ENCODE data around the gene RSPH1. TPM values are rescaled to one million over a fixed set of nuclear protein-coding genes. Genes with fewer than 3 reads are reported as not detected.

The RSPH1 gene
- total RNA-seq, 2 donors from 2014 or later, result not detected

DNA sequence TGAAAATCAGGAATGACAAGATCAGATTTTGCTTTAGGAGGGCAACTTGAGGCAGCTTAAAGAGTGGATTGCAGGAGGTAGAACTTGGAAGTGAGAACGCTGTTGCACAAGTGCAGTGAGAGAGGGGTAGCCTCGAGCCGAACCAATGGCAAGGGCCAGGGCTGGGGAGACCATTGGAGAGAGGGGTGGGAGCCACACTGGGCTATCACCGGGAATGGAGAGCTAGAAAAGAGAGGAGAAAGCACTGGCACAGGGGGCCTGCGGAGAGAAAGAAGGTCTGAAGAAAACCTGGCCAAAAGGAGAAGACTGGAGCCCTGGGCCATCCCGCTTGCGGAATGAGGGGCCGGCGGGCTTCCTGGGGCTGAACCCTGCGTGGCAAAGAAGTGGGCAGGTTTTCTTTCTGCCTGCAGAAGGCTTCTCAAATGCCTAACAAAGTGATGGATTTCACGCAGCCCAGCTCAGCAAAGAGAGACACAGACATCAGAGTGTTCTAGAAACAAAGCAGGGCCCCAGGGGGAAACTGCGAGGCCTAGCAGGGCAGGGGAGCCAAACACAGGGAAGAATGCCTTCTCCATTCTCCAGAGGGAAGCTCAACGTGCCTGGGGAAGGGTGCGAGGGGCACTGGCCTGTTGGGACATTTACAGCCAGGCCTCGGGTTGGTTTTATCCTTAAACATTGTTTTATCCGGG is 16.5 kb upstream of the RSPH1 start:
- Histone ChIP-seq H3K9me3 (no peaks in the 10 kb centered on the region), H3K36me3 (no peaks in the 10 kb centered on the region), H3K4me1 (peaks cover 0 to 15% of the 10 kb centered on the region in 2 donors), H3K27ac (no peak overlapping the region), H3K4me3 (no peak overlapping the region), H3K27me3 (no peaks in the 10 kb centered on the region)
- TF ChIP-seq, protein P1, sequence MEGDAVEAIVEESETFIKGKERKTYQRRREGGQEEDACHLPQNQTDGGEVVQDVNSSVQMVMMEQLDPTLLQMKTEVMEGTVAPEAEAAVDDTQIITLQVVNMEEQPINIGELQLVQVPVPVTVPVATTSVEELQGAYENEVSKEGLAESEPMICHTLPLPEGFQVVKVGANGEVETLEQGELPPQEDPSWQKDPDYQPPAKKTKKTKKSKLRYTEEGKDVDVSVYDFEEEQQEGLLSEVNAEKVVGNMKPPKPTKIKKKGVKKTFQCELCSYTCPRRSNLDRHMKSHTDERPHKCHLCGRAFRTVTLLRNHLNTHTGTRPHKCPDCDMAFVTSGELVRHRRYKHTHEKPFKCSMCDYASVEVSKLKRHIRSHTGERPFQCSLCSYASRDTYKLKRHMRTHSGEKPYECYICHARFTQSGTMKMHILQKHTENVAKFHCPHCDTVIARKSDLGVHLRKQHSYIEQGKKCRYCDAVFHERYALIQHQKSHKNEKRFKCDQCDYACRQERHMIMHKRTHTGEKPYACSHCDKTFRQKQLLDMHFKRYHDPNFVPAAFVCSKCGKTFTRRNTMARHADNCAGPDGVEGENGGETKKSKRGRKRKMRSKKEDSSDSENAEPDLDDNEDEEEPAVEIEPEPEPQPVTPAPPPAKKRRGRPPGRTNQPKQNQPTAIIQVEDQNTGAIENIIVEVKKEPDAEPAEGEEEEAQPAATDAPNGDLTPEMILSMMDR (IDR thresholded peaks at IDR 0.05), result no peak
- DNase-seq (ENCODE audit: low spot score), result peak; percentile 47

DNA sequence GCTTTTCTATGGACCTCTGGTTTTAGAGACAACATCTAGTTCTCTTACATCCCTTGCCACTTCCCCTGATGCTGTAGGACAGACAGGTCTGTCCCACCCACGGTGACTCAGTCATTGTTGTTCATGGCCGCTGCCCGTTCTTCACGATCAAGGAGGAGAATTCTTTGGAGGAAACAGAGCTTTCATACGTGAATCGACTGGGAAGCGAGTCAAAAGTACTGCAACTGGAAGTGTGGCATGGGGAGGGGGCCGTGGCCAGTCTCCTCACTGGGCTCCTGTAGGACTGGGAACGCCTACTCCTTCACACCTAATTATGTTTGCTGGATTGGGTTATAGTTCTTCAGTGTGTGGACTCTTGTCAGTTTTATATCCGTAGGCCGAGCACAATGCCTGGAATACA is 13.2 kb upstream of the RSPH1 start:
- no peaks in the 10 kb centered on the region for H3K27me3 ChIP-seq
- H3K36me3 ChIP-seq, result no peaks in the 10 kb centered on the region
- H3K27ac ChIP-seq, result no peak overlapping the region
- H3K4me1 ChIP-seq, result peaks cover 0 to 5% of the 10 kb centered on the region in 2 donors
- H3K4me3 ChIP-seq, result no peak overlapping the region
- TF ChIP-seq, protein P1 (IDR thresholded peaks at IDR 0.05), result no peak
- no peaks in the 10 kb centered on the region for H3K9me3 ChIP-seq
- DNase-seq (ENCODE audit: low spot score), result peak; percentile 51

DNA sequence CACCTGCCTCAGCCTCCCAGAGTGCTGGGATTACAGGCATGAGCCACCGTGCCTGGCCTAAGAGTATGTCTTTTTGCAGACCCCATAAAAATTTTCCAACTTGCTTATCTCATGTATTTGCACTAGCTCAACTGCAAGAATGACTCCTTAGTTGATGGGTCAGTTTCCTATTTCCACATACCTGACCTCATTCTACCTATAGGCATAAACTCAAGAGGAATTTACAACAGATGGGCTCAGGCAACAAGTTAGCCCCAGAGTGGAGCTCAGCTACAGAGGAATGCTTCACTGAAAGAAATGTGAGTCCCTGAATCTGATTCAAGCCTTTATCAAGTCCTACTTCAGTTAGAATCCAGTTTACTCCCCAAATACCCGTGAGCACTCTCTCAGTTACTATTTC is 12.3 kb upstream of the RSPH1 start:
- TF ChIP-seq, protein P1 (IDR thresholded peaks at IDR 0.05), result no peak
- Histone ChIP-seq H3K9me3 (no peaks in the 10 kb centered on the region), H3K36me3 (no peaks in the 10 kb centered on the region), H3K27me3 (no peaks in the 10 kb centered on the region), H3K27ac (no peak overlapping the region), H3K4me1 (peaks cover 0 to 5% of the 10 kb centered on the region in 2 donors), H3K4me3 (no peak overlapping the region)
- DNase-seq (ENCODE audit: low spot score), result no peak

DNA sequence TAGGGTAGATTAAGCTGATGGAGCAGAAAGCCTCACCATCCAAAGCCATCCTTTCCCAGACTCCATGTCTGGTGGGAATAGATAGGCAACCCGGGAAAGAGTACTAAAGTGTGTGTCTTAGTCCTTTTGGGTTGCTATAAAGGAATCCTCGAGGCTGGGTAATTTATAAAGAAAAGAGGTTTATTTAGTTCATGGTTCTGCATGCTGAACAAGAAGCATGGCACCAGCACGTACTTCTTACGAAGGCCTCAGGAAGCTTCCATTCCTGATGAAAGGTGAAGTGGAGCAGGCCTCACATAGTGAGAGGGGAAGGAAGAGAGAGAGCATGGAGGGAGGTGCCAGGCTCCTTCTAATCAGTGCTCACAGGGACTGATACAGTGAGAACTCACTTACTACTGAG is 11.4 kb upstream of the RSPH1 start:
- Histone ChIP-seq H3K27ac (no peak overlapping the region), H3K27me3 (no peaks in the 10 kb centered on the region), H3K4me3 (no peak overlapping the region), H3K9me3 (no peaks in the 10 kb centered on the region), H3K36me3 (no peaks in the 10 kb centered on the region), H3K4me1 (no peaks in the 10 kb centered on the region)
- TF ChIP-seq, protein P1 (IDR thresholded peaks at IDR 0.05), result no peak
- no peak for DNase-seq (ENCODE audit: low spot score)

DNA sequence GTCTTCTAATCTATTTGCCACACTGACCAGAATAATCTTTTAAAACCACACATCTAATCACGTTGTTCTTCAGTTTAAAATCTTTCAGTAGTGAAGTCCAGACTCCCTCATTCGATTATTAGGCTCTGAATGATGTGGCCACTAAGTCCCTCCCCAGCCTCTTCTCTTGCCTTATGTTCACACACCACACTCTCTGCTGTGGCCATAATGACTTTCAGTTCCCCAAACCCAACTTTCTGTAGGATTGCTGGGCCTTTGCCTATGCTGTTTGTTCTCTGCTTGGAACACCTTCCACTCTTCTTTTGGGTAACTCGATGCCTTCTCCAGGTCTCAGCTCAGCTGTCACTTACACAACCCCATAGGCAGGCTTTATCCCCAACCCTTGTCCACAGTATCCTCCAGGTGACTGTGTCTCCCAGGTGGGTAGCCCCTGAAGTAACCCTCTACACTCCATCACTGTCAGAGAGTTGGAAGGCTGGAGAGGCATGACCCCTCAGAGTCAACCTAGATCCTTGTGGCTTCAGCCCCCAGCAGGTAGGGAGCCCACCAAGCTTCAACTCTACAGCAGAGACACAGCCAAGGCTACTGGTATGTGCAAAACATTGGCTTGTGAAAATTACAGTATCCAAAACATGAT is 9.2 kb upstream of the RSPH1 start:
- Histone ChIP-seq H3K27ac (no peak overlapping the region), H3K27me3 (no peaks in the 10 kb centered on the region), H3K36me3 (no peaks in the 10 kb centered on the region), H3K4me3 (no peak overlapping the region), H3K4me1 (no peaks in the 10 kb centered on the region), H3K9me3 (no peaks in the 10 kb centered on the region)
- DNase-seq (ENCODE audit: low spot score), result no peak
- TF ChIP-seq, protein P1 (IDR thresholded peaks at IDR 0.05), result no peak
